Measurements from ENCODE around the gene ARHGAP15.

The ARHGAP15 gene

GRCh38 chr2:143357966-143358365 lies 228.7 kb downstream of the ARHGAP15 start:
- Histone ChIP-seq H2AFZ (ENCODE audit: insufficient read depth, low read length, poor library complexity) (no peak overlapping the region), H2BK120ac (ENCODE audit: insufficient read depth, low read length, poor library complexity) (no peak overlapping the region), H3K4me2 (ENCODE audit: low read length) (no peak overlapping the region), H4K8ac (ENCODE audit: low read depth, low read length) (no peak overlapping the region), H2BK5ac (ENCODE audit: low read depth, low read length, poor library complexity) (no peak overlapping the region), H2BK12ac (ENCODE audit: low read length) (no peak overlapping the region), H3K23ac (ENCODE audit: low read length) (no peak overlapping the region), H3K9ac (ENCODE audit: low read length) (no peak overlapping the region), H3K36me3 (ENCODE audit: control insufficient read depth in 1 of 2, insufficient read depth in 2 of 2, low read length in 2 of 2) (no peaks in the 10 kb centered on the region), H3K9me3 (ENCODE audit: insufficient read depth, low read depth, low read length) (no peaks in the 10 kb centered on the region), H4K91ac (ENCODE audit: low read depth, low read length) (no peak overlapping the region), H3K79me2 (ENCODE audit: control insufficient read depth, insufficient read depth, low read length, poor library complexity) (no peaks in the 10 kb centered on the region), H3K4me3 (ENCODE audit: low read depth, low read length) (no peak overlapping the region), H3K18ac (ENCODE audit: low read length) (no peak overlapping the region), H3K27me3 (ENCODE audit: insufficient read depth, low read length) (no peaks in the 10 kb centered on the region), H4K12ac (ENCODE audit: low read depth, low read length) (no peak overlapping the region), H3K79me1 (ENCODE audit: low read length) (no peaks in the 10 kb centered on the region), H3K14ac (ENCODE audit: low read length) (no peak overlapping the region), H3K4ac (ENCODE audit: low read depth, low read length) (no peak overlapping the region), H2AK5ac (ENCODE audit: low read length) (no peak overlapping the region), H3K4me1 (ENCODE audit: control insufficient read depth in 1 of 2, insufficient read depth in 2 of 2, low read length in 2 of 2) (no peaks in the 10 kb centered on the region), H3K27ac (ENCODE audit: low read depth, low read length) (no peak overlapping the region)
- WGBS (ENCODE audit: extremely low coverage, insufficient coverage, insufficient read length) = no CpG with 5 or more reads among the region's 2 CpGs
- DNase-seq = no peak

DNA sequence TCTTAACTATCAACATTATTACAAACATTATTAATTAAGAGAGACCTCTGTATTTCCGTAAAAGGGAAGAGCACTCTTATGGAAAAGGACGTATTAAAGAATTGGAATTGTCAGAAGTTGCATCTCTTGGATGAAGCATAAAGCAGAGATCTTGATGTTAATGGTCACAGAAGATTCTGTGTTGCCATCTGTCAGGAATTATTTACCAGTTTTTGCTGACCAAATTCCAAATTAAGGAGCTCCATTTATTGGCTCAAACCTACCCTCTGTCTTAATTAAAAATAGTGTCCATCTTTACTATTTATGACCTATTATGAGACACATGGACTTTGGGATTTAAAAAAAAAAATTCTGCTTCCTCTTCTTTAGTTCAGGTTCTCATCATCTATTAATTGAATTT lies 232.1 kb downstream of the ARHGAP15 start:
- no peak overlapping the region for H3K18ac ChIP-seq (ENCODE audit: low read length)
- H3K27ac ChIP-seq (ENCODE audit: low read depth, low read length) = no peak overlapping the region
- DNase-seq = no peak
- no CpG with 5 or more reads among the region's 2 CpGs for WGBS (ENCODE audit: extremely low coverage, insufficient coverage, insufficient read length)
- H3K79me2 ChIP-seq (ENCODE audit: control insufficient read depth, insufficient read depth, low read length, poor library complexity) = no peaks in the 10 kb centered on the region
- no peak overlapping the region for H3K4ac ChIP-seq (ENCODE audit: low read depth, low read length)
- H4K12ac ChIP-seq (ENCODE audit: low read depth, low read length) = no peak overlapping the region
- H3K9ac ChIP-seq (ENCODE audit: low read length) = no peak overlapping the region
- H3K4me3 ChIP-seq (ENCODE audit: low read depth, low read length) = no peak overlapping the region
- no peak overlapping the region for H2BK120ac ChIP-seq (ENCODE audit: insufficient read depth, low read length, poor library complexity)
- H3K79me1 ChIP-seq (ENCODE audit: low read length) = no peaks in the 10 kb centered on the region
- no peaks in the 10 kb centered on the region for H3K36me3 ChIP-seq (ENCODE audit: control insufficient read depth in 1 of 2, insufficient read depth in 2 of 2, low read length in 2 of 2)
- H3K27me3 ChIP-seq (ENCODE audit: insufficient read depth, low read length) = no peaks in the 10 kb centered on the region
- no peaks in the 10 kb centered on the region for H3K9me3 ChIP-seq (ENCODE audit: insufficient read depth, low read depth, low read length)
- H2BK5ac ChIP-seq (ENCODE audit: low read depth, low read length, poor library complexity) = no peak overlapping the region
- no peak overlapping the region for H3K14ac ChIP-seq (ENCODE audit: low read length)
- no peak overlapping the region for H3K23ac ChIP-seq (ENCODE audit: low read length)
- H2AFZ ChIP-seq (ENCODE audit: insufficient read depth, low read length, poor library complexity) = no peak overlapping the region
- H3K4me2 ChIP-seq (ENCODE audit: low read length) = no peak overlapping the region
- H4K8ac ChIP-seq (ENCODE audit: low read depth, low read length) = no peak overlapping the region
- H4K91ac ChIP-seq (ENCODE audit: low read depth, low read length) = no peak overlapping the region
- no peak overlapping the region for H2AK5ac ChIP-seq (ENCODE audit: low read length)
- H2BK12ac ChIP-seq (ENCODE audit: low read length) = no peak overlapping the region
- no peaks in the 10 kb centered on the region for H3K4me1 ChIP-seq (ENCODE audit: control insufficient read depth in 1 of 2, insufficient read depth in 2 of 2, low read length in 2 of 2)

DNA sequence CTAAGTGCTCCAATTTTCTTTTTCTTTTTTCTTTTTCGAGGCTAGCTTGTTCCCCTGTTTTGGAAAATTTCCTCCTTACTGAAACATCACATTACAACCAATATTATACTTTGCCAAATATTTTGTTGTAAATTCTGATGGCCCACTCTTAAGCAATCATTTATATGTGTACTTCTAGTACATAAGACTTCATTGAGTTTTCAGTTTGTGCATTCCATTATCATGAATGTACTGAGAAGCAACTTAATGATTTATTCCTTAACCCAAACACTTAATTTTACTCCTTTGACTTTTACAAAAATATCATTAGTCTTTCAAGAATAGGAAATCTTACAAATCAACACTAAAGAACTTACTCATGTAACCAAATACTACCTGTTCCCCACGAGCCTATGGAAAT lies 242.4 kb downstream of the ARHGAP15 start:
- H3K4ac ChIP-seq (ENCODE audit: low read depth, low read length) = no peak overlapping the region
- no peaks in the 10 kb centered on the region for H3K79me1 ChIP-seq (ENCODE audit: low read length)
- no peaks in the 10 kb centered on the region for H3K4me1 ChIP-seq (ENCODE audit: control insufficient read depth in 1 of 2, insufficient read depth in 2 of 2, low read length in 2 of 2)
- H3K9me3 ChIP-seq (ENCODE audit: insufficient read depth, low read depth, low read length) = no peaks in the 10 kb centered on the region
- no CpG with 5 or more reads among the region's 2 CpGs for WGBS (ENCODE audit: extremely low coverage, insufficient coverage, insufficient read length)
- H3K9ac ChIP-seq (ENCODE audit: low read length) = no peak overlapping the region
- H2BK5ac ChIP-seq (ENCODE audit: low read depth, low read length, poor library complexity) = no peak overlapping the region
- H3K79me2 ChIP-seq (ENCODE audit: control insufficient read depth, insufficient read depth, low read length, poor library complexity) = no peaks in the 10 kb centered on the region
- DNase-seq = no peak
- H4K91ac ChIP-seq (ENCODE audit: low read depth, low read length) = no peak overlapping the region
- H3K23ac ChIP-seq (ENCODE audit: low read length) = no peak overlapping the region
- H4K12ac ChIP-seq (ENCODE audit: low read depth, low read length) = no peak overlapping the region
- H3K27ac ChIP-seq (ENCODE audit: low read depth, low read length) = no peak overlapping the region
- no peak overlapping the region for H2AFZ ChIP-seq (ENCODE audit: insufficient read depth, low read length, poor library complexity)
- no peaks in the 10 kb centered on the region for H3K27me3 ChIP-seq (ENCODE audit: insufficient read depth, low read length)
- H3K18ac ChIP-seq (ENCODE audit: low read length) = no peak overlapping the region
- no peaks in the 10 kb centered on the region for H3K36me3 ChIP-seq (ENCODE audit: control insufficient read depth in 1 of 2, insufficient read depth in 2 of 2, low read length in 2 of 2)
- H3K4me3 ChIP-seq (ENCODE audit: low read depth, low read length) = no peak overlapping the region
- H2BK120ac ChIP-seq (ENCODE audit: insufficient read depth, low read length, poor library complexity) = no peak overlapping the region
- H4K8ac ChIP-seq (ENCODE audit: low read depth, low read length) = no peak overlapping the region
- H2AK5ac ChIP-seq (ENCODE audit: low read length) = no peak overlapping the region
- H3K4me2 ChIP-seq (ENCODE audit: low read length) = no peak overlapping the region
- H3K14ac ChIP-seq (ENCODE audit: low read length) = no peak overlapping the region
- no peak overlapping the region for H2BK12ac ChIP-seq (ENCODE audit: low read length)

- Histone ChIP-seq H3K4me1 (ENCODE audit: control insufficient read depth in 1 of 2, insufficient read depth in 2 of 2, low read length in 2 of 2) (no peaks in the 10 kb centered on the region), H2AK5ac (ENCODE audit: low read length) (no peak overlapping the region), H3K4me2 (ENCODE audit: low read length) (no peak overlapping the region), H2BK120ac (ENCODE audit: insufficient read depth, low read length, poor library complexity) (no peak overlapping the region), H3K79me1 (ENCODE audit: low read length) (no peaks in the 10 kb centered on the region), H3K23ac (ENCODE audit: low read length) (no peak overlapping the region), H3K14ac (ENCODE audit: low read length) (no peak overlapping the region), H2AFZ (ENCODE audit: insufficient read depth, low read length, poor library complexity) (no peak overlapping the region), H4K8ac (ENCODE audit: low read depth, low read length) (no peak overlapping the region), H2BK12ac (ENCODE audit: low read length) (no peak overlapping the region), H3K36me3 (ENCODE audit: control insufficient read depth in 1 of 2, insufficient read depth in 2 of 2, low read length in 2 of 2) (no peaks in the 10 kb centered on the region), H3K4me3 (ENCODE audit: low read depth, low read length) (no peak overlapping the region), H3K9me3 (ENCODE audit: insufficient read depth, low read depth, low read length) (no peaks in the 10 kb centered on the region), H3K18ac (ENCODE audit: low read length) (no peak overlapping the region), H3K9ac (ENCODE audit: low read length) (no peak overlapping the region), H3K4ac (ENCODE audit: low read depth, low read length) (no peak overlapping the region), H3K27ac (ENCODE audit: low read depth, low read length) (no peak overlapping the region), H2BK5ac (ENCODE audit: low read depth, low read length, poor library complexity) (no peak overlapping the region), H3K79me2 (ENCODE audit: control insufficient read depth, insufficient read depth, low read length, poor library complexity) (no peaks in the 10 kb centered on the region), H4K12ac (ENCODE audit: low read depth, low read length) (no peak overlapping the region), H4K91ac (ENCODE audit: low read depth, low read length) (no peak overlapping the region), H3K27me3 (ENCODE audit: insufficient read depth, low read length) (no peaks in the 10 kb centered on the region)
- WGBS (ENCODE audit: extremely low coverage, insufficient coverage, insufficient read length) = no CpG with 5 or more reads among the region's 3 CpGs
- DNase-seq = no peak
Observed at GRCh38 chr2:143375384-143375880, 246.2 kb downstream of the ARHGAP15 start.

Measured in trophoblast cell (in vitro differentiated cells and primary cell).